Cardiac muscle cell (in vitro differentiated cells and primary cell): Measurements from ENCODE around the gene NLRP8. TPM values are rescaled to one million over a fixed set of nuclear protein-coding genes. Genes with fewer than 3 reads are reported as not detected.

Experiments used
- DNase-seq, 2 donors: peaks; one replicate each; pipeline versions ENCODE4 v3.0.0 to v3.0.0-alpha.2; 2010 to 2017; ENCODE audit warnings: low read depth in 1 of 2, low spot score in 1 of 2
- H3K27ac ChIP-seq: fragments of 200-600 bp; sonication (generic); 2 replicates; pipeline ENCODE4 v1.5.1; 2016
- H3K27me3 ChIP-seq: fragments of 200-600 bp; sonication (generic); 2 replicates; pipeline ENCODE4 v1.6.0; 2016; ENCODE audit warnings: control low read depth
- H3K36me3 ChIP-seq: fragments of 200-600 bp; sonication (generic); 2 replicates; pipeline ENCODE4 v1.5.1; 2016; ENCODE audit warnings: control low read depth
- H3K4me1 ChIP-seq: fragments of 200-600 bp; sonication (generic); 2 replicates; pipeline ENCODE4 v1.8.1; 2017; ENCODE audit warnings: low read depth, mild to moderate bottlenecking, mixed run types
- H3K4me3 ChIP-seq: fragments of 200-600 bp; sonication (generic); 2 replicates; pipeline ENCODE4 v1.5.1; 2016; ENCODE audit warnings: mild to moderate bottlenecking
- H3K9me3 ChIP-seq: fragments of 200-600 bp; sonication (generic); 2 replicates; pipeline ENCODE4 v1.5.1; 2017; ENCODE audit warnings: low read depth, mild to moderate bottlenecking, control low read depth
- CTCF ChIP-seq: IDR thresholded peaks from 2 replicates; pipeline ENCODE4 v1.5.1; 2012; ENCODE audit warnings: low read depth, mild to moderate bottlenecking, low read length
- polyA plus RNA-seq: library from polyadenylated mRNA; unstranded; fragments of >200 nt; fragmentation: Nextera tagmentation; extraction: Ambion mirVana; gene quantifications from 2 replicates; pipeline ENCODE4 v1.2.1, GENCODE V29; 2016
- total RNA-seq: library from RNA; depleted of rRNA; stranded (reverse); fragments of >200 nt; gene quantifications from 2 replicates; pipeline ENCODE4 v1.2.3, GENCODE V29; 2016

NLRP8 gene
- total RNA-seq (not detected in 2 replicates), polyA plus RNA-seq (not detected in 2 replicates)

- no peak for DNase-seq
- no peak within 1 kb of the TSS for H3K27ac ChIP-seq
- H3K9me3 ChIP-seq: no peaks in the 10 kb centered on the region
- no peak for TF ChIP-seq CTCF
- no peaks in the 10 kb centered on the region for H3K36me3 ChIP-seq
- no peaks in the 10 kb centered on the region for H3K27me3 ChIP-seq
- no peak within 1 kb of the TSS for H3K4me3 ChIP-seq
- no peaks in the 10 kb centered on the region for H3K4me1 ChIP-seq
Measured at GRCh38 chr19:55947532-55947931, at the start of gene NLRP8. Gene NLRP8, plus strand, starts transcription at chr19:55947832.

GRCh38 chr19:55898911-55899310, 48.7 kb upstream of the NLRP8 start:
- no peak for TF ChIP-seq CTCF
- Histone ChIP-seq H3K27me3 (no peaks in the 10 kb centered on the region), H3K36me3 (no peaks in the 10 kb centered on the region), H3K27ac (no peak overlapping the region), H3K9me3 (no peaks in the 10 kb centered on the region), H3K4me3 (no peak overlapping the region), H3K4me1 (no peaks in the 10 kb centered on the region)
- no peak for DNase-seq

GRCh38 chr19:55901369-55902079, 46.1 kb upstream of the NLRP8 start:
- Histone ChIP-seq H3K27ac (no peak overlapping the region), H3K4me1 (no peaks in the 10 kb centered on the region), H3K4me3 (no peak overlapping the region), H3K27me3 (no peaks in the 10 kb centered on the region), H3K36me3 (no peaks in the 10 kb centered on the region), H3K9me3 (no peaks in the 10 kb centered on the region)
- no peak for TF ChIP-seq CTCF
- DNase-seq: no peak

GRCh38 chr19:55902080-55902751, 45.4 kb upstream of the NLRP8 start:
- DNase-seq: no peak
- Histone ChIP-seq H3K27ac (no peak overlapping the region), H3K4me3 (no peak overlapping the region), H3K27me3 (no peaks in the 10 kb centered on the region), H3K4me1 (no peaks in the 10 kb centered on the region), H3K36me3 (no peaks in the 10 kb centered on the region), H3K9me3 (no peaks in the 10 kb centered on the region)
- TF ChIP-seq CTCF: no peak

- Histone ChIP-seq H3K9me3 (no peaks in the 10 kb centered on the region), H3K27me3 (no peaks in the 10 kb centered on the region)
Measured at GRCh38 chr19:55907286-55907685, 40.3 kb upstream of the NLRP8 start.

More at GRCh38 chr19:55907286-55907685, 40.3 kb upstream of the NLRP8 start:
- TF ChIP-seq CTCF: no peak
- no peak for DNase-seq
- no peak overlapping the region for H3K27ac ChIP-seq
- no peaks in the 10 kb centered on the region for H3K4me1 ChIP-seq
- no peaks in the 10 kb centered on the region for H3K36me3 ChIP-seq
- H3K4me3 ChIP-seq: no peak overlapping the region
